RKO (cell line): Measurements from ENCODE around the gene MAP3K4.

ENCODE experiments used
- DNase-seq: peaks from one replicate; pipeline ENCODE4 v3.0.0-alpha.2; 2016; ENCODE audit warnings: low spot score

Gene MAP3K4

DNA sequence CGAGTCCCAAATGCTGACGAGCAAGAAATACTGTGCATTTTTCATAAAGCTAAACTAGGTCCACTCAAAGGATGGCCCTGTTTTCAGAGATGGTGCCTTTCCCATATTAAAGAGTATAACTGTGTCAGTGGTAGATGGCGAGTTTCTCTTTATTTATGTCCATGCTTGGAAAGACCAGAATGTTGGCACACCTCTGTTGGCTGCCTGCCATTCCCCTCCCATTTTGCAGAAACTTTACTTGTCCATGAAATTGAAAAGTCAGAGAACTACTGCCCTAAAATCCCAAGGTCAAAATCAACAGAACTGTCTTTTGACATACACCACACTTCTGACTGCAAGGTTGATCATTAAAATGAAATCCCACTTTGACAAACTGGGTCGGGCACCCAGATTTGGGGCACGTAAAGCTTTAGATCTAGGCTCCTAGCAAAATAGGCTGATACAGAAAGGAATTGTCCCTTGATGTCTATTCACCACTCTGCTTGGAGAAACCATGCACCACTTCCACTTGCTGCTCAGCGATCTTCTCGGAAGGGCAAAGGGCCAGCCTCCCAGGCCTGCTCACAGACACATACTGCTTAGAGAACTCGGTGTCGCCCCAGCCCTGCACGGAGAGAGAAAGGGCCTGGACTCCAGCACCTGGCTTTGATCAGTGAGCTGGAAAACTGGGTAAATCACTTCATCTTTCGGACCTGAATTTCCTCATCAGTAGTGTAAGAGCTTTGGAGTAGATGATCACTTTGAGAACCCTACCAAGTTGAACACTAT, 152.3 kb downstream of the MAP3K4 start:
- no peak for DNase-seq

DNA sequence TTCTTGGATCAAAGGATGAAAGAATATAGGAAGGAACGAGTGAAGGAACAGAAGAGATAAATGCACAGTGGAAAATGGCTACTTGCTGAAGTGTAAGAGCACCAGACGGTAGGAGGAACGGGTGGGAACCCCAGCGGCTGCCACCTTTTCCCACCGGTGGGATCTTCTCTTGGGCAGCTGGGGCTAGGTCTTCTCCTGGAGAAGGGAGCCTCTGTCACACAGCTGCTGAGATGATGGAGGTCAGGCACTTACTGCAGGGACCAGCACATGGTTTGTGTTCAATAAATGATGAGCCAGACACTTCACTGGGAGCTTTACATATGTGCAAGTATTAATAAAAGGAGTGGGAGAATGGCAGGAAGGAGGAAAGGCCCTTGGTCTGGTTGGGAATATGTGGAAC, 158.6 kb downstream of the MAP3K4 start:
- DNase-seq: no peak

DNA sequence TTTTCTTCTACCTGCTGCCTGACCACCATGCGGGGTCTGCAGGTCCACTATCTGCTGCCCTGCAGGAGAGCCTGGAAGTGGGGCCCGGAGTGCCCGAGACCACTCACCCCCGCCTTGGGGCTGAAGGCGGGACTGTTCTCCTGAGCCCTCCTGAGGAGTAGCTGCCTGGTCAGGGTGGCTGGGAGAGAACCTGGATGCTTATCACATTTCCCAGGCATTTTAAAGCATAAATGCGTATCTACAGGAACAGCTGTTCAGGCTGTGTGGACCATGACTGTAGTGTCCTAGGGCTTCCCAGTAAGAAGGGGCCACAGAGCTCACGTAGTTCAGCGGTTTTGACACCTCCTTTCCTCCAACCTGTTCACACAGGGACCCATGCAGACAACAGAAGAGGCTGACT, 159.0 kb downstream of the MAP3K4 start:
- no peak for DNase-seq

DNA sequence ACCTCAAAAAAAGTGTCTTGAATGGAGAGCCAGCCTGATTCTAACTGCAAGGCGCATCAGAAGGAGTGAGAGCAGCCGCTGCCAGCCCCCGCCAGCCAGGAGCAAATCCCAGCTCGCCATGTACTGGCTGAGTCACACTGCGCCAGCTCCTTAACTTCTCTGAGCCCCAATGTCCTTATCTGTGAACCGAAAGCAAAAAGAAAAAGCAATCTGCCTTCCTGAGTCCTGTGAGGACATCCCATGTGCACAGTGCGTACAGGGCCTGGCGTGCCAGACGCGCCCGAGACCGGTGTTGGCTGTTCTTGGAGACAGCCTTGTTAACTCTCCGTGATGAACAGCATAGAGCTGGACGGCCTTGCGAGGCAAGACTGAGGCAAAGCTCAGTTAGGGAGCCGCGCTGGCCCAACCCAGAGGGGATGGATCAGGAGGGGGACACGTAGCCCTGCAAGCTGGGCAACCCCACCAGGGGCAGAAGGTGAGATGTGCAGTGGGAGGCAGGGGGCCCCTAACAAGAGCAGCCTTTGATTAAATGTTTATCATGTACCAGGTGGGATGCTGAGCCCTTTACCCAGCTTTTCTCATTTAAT, 159.6 kb downstream of the MAP3K4 start:
- no peak for DNase-seq

DNA sequence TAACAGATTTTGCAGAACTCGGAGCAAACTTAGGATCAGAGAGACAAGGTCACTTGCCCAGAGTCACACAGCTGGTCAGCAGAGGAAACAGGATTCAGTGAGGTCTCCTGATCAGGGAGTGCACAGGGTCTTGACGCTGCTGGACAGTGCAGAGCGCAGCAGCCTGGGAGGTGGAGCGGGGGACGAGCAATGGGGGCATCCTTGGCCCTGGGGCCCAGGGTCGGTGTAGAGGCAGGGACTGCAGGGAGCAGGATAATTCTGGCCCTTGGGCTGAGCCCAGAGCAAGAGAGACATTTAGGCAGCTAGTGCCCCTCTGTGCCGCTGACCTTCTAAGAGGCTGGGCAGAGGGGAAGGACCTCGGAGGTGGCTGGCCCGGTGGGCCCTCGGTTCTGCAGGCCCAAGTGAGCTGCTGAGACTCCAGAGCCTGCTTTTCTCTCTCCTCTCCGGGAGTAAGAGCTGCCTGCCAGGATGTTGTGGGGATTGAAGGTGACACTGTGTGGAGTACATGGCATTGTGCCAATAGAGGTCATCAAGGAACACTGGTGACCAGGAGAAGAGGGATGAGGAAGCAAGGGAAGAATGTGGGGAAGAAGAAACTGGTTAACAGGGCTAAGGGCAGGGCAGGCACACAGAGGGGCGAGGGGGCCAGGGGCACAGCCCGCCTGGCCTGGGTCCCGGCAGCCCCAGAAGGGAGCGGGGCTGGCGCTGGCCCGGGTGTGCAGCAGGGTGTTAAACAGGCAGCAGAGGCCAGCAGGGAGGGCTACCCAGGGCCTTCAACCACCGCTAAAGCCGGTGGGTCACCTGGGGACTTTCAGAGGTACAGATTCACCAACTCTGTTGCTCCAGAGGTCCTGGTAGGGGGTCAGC, 160.3 kb downstream of the MAP3K4 start:
- DNase-seq: no peak

DNA sequence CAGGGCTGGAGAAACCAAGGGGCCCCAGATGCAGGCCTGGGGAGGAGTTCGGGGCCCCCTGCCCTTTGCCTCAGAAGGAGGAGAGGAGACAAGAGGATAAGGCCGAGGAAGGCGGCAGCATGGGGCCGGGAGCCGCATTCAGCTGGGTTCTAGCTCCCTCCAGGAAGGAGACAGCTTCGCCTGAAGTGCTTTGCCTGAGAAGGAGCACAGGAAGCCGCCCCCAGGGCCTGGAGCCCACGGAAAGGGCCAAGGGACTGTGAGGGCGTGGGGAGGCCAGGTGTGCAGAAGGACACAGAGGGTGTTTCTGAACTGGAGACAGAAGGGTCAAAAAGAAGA, 160.9 kb downstream of the MAP3K4 start:
- no peak for DNase-seq

DNA sequence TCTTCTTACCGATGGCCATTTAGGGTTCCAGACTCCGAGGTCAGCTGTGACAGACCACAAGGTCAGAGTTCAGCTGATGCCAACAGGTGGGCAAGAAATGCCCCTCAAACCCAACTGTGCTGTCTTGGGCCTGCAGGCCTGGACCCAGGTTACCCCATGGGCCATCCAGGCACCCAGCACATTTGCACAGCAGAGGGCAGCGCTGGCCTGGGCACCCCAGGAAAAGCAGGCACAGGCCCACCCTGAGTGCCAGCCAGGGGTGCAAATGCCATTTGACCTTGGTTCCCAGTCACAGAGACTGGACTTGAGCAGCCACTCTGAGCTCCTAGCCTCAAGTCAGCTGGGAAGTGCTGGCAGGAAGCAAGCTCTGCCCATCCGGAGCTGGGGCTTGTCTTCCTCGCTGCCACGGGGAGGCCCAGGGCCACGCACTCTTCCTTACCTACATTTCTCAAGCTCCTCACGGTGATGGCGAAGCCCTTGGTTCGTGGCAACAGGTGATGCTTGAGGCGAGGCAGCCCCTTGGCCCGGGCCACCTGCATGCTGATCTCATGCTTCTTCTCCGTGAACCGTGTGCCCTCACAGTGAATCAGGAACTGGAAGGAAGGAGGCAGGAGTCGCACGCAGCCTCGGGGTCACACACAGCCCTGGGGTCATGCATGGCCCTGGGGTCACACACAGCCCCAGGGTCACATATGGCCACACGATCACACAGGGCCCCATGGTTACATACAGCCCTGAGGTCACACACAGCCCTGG, 161.5 kb downstream of the MAP3K4 start:
- DNase-seq: no peak

DNA sequence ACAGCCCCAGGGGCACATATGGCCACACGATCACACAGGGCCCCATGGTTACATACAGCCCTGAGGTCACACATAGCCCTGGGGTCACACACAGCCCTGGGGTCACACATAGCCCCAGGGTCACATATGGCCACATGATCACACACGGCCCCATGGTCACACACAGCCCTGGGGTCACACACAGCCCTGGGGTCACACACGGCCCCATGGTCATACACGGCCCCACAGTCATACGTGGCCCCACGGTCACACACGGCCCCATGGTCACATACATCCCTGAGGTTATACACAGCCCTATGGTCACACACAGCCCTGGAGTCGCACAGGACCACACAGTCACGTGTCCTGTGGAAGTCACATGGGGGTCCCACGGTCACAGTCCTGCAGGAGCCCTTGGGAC, 162.2 kb downstream of the MAP3K4 start:
- DNase-seq: no peak

DNA sequence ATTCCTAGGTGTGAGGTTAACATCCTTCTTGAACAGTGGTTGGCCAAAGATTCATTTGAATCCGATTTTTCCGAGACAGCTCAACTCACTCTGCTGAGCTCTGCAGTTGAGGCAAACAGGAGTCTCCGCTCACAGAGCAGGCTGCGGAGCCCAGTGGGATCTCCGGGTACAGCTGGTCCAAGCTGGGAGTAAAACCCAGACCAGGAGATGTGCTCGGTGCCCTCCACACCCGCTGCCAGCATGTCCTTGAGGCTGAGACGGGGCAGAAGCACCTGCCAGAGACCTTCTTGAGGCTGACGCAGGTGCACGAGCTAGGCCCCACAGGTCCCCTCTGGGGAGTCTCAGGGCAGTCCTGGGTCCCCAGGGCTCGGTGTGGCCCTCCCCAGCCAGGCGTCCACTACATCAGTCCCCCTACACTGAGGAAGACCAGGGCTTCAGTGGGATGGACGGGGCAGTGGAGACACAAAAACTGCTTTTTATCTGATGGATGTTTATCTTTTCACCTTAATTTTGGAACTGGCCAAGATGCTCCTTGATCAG, 163.3 kb downstream of the MAP3K4 start:
- DNase-seq: no peak

DNA sequence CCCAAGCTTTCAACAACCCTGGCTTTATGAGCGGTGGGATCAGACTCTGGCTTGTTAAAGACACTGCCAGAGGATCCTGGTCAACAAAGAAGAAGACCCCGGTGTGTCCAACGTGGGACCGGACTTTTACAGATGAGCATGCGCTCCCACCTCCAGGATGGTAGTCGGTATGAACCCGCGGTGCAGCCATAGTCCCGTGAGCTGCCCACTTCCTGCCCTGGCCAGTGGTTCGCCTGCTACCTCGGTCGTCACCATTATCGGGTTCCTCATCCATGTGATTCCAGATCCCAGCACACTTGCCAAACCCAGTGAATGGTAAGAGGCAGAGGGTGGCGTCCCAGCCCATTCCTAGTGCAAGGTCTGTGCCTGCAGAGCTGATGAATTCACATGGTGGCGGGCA, 169.6 kb downstream of the MAP3K4 start:
- DNase-seq: no peak

DNA sequence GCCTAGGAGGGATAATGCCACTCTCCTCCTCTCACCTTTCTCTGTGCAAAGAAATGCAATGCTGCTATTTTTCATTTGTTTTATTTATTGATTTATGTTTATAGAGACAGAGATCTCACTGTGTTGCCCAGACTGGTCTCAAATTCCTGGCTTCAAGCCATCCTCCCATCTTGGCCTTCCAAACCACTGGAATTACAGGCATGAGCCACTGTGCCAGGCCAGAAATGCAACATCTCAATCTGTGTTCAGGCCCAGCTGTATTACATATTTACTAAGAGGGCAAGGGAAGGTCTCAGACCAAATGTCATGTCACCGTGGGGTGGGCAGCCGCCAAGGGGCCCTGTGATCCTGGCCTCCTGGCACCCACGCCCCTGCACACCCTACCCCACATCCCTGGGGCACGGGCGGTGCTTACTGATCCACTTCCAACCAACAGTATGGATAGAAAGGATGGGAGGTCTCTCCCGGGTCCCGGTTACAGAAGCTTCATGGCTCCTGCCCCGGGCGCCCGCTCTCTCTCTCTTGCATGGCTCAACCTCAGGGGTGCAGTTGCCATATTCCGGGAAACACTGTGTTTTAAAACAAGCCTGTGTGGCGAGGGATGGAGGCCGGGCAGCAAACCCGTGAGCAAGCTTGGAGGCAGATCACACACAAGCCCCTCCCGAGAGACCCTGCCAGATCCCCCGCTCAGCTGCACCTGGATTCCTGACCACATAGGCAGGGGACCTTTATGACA, 170.5 kb downstream of the MAP3K4 start:
- no peak for DNase-seq

DNA sequence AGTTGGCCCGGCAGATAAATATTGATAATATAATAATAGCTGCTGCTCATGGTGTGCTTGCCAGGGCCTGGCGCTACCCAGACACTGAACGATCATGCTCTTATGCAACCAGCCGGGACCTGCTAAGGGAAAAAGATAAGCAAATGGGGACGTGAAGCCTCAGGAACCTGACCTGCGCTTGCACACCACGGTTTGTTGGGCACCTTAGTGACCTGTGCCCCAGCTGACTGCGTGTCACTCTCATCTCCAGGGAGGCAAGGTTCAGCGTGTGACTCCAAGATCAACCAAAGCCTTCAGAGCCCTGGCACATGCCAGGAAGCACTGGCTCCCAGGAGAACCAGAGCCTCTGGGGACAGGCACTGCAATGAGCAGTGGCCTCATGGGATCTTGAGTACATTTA, 171.2 kb downstream of the MAP3K4 start:
- no peak for DNase-seq

DNA sequence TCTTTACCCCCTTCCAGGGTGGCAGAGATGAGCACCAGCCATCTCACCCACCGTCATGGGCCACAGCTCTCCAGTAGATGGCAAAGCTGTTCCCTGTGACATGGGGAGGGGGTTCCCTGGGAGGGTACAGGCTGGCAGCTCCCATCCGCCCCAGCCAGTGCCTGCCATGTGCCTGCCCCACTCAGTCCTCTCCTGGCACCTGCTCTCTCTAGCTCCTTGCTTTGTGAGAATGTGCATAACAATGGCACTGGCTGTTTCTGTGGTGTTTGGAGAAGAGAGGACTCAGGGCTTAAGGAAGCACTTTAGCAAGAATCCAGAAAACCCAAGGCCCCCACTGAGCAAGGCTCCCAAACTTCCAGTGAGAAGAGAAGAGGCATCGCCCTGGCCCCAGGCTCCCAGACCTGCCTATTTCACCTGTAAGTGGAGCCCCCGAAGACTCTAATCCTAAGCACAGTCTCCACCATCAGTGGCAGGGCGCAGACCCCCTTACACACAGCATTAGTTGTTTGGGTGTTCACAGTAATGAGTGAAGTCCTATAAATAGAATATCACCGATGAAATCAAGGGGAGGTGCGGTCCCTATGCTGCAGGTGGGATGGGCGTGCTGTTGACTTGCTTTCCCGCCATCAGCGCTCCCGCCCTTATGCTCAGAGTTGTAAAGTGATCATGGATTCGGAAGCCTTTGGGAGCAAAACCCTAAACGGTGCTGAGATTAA, 172.1 kb downstream of the MAP3K4 start:
- DNase-seq: no peak

DNA sequence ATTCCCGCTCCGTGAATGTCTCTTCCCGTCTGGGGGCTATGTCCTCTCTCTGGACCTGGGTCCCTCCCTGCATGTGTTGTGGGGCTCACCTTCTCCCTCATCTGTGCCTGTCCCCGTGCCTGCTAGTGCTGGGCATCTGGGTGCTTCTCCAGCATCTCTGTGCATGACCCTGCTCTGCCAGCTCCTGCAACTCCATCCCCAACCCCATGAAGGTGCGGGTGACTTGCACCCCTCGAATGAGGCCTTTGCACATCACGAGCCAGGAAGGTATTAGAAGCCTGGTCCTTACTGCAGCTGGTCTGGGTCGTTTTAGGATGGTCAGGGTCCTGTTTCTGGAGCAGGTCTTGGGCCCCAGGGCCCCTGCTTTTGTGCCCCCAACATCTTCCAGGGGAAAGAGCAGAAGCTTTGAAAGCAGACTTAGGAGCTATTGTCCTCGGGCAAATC, 172.6 kb downstream of the MAP3K4 start:
- no peak for DNase-seq

DNA sequence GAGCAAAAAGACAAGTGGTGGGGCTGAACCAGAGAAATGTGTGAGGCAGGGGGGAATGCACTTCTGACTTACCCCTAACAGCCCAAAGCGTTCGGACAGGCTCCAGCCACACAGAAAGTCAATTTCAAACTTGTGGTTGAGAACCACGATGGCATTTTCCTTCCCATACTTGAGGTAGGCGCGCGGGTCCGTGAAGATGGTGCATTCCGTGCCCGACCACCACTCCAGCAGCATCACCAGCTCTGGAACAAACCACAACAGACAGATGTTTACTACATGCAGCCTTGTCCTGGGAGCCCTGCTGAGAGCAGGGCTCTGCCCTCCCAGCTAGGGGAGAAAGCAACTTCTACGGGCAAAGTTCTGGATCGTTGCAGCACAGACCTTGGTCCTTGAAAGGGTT, 174.6 kb downstream of the MAP3K4 start:
- no peak for DNase-seq

DNA sequence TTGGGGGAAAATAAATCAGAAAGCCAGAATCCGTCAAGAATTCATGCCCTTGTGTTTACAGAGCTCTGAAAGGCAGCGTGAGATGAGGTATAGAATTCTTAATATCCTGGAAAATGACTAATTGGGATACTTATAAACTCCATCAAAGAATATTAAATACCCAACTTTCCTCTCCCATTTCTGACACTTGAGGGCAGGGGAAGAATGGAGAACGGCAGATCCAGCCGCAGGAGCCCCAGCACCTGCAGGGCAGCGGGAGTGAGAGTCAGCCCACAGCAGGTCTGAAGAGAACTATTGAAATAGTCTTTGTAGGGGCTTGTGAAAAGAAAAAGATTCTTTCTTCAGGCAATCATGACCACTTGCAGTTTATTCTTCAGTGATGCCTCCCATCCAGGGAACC, 175.1 kb downstream of the MAP3K4 start:
- DNase-seq: no peak
